SK-N-SH treated with all-trans-retinoic acid at 6 μM for 48 hours (cell line): ENCODE data around the gene TMEM269.

Source experiments
- ATAC-seq: fragments of 200-7000 bp; cut with Tn5 transposase; 3 replicates; pipeline ENCODE4 v1.9.1; 2020; ENCODE audit warnings: mild to moderate bottlenecking, moderate library complexity
- ARNTL ChIP-seq: fragments of 450-650 bp; formaldehyde crosslinking; IDR thresholded peaks from 2 replicates; pipeline ENCODE4 v1.5.0; 2020; ENCODE audit warnings: low read depth, mild to moderate bottlenecking, moderate library complexity, borderline replicate concordance
- BACH2 ChIP-seq: fragments of 250-450 bp; sonication (Bioruptor Pico); IDR thresholded peaks from 2 replicates; pipeline ENCODE4 v1.9.0; 2021; ENCODE audit warnings: mild to moderate bottlenecking, borderline replicate concordance
- CREB5 ChIP-seq: fragments of 250-450 bp; sonication (Bioruptor Pico); IDR thresholded peaks from 2 replicates; pipeline ENCODE4 v1.5.1; 2020; ENCODE audit warnings: low read depth, mild to moderate bottlenecking, moderate library complexity
- CSDC2 ChIP-seq: fragments of 250-450 bp; sonication (Bioruptor Pico); IDR thresholded peaks from 2 replicates; pipeline ENCODE4 v1.5.0; 2020; ENCODE audit warnings: mild to moderate bottlenecking, moderate library complexity
- CSRNP3 ChIP-seq: fragments of 250-450 bp; sonication (Bioruptor Pico); IDR thresholded peaks from 2 replicates; pipeline ENCODE4 v1.5.1; 2021; ENCODE audit warnings: mild to moderate bottlenecking, moderate library complexity
- ESRRG ChIP-seq: fragments of 250-450 bp; sonication (Bioruptor Pico); IDR thresholded peaks from 2 replicates; pipeline ENCODE4 v1.6.1; 2021; ENCODE audit warnings: mild to moderate bottlenecking
- GLIS3 ChIP-seq: fragments of 250-450 bp; sonication (Bioruptor Pico); IDR thresholded peaks from 2 replicates; pipeline ENCODE4 v1.5.0; 2020; ENCODE audit warnings: mild to moderate bottlenecking, moderate library complexity
- ISL1 ChIP-seq: fragments of 250-450 bp; sonication (Bioruptor Pico); IDR thresholded peaks from 2 replicates; pipeline ENCODE4 v2.1.2; 2022; ENCODE audit warnings: mild to moderate bottlenecking, moderate library complexity
- OSR1 ChIP-seq: fragments of 250-450 bp; sonication (Bioruptor Pico); IDR thresholded peaks from 2 replicates; pipeline ENCODE4 v1.8.0; 2022; ENCODE audit warnings: moderate library complexity, mild to moderate bottlenecking, inconsistent platforms
- POU6F1 ChIP-seq: fragments of 250-450 bp; sonication (Bioruptor Pico); IDR thresholded peaks from 2 replicates; pipeline ENCODE4 v1.8.0; 2021; ENCODE audit warnings: low read depth, mild to moderate bottlenecking, moderate library complexity, borderline replicate concordance
- PPARA ChIP-seq: fragments of 250-450 bp; sonication (Bioruptor Pico); IDR thresholded peaks from 2 replicates; pipeline ENCODE4 v1.5.0; 2020; ENCODE audit warnings: mild to moderate bottlenecking, borderline replicate concordance
- RARB ChIP-seq: fragments of 250-450 bp; sonication (Bioruptor Pico); IDR thresholded peaks from 2 replicates; pipeline ENCODE4 v1.8.0; 2021; ENCODE audit warnings: mild to moderate bottlenecking, moderate library complexity
- SNAI2 ChIP-seq: fragments of 250-450 bp; sonication (Bioruptor Pico); IDR thresholded peaks from 2 replicates; pipeline ENCODE4 v1.5.0; 2020; ENCODE audit warnings: mild to moderate bottlenecking, moderate library complexity
- TCF4 ChIP-seq: fragments of 250-450 bp; sonication (Bioruptor Pico); IDR thresholded peaks from 2 replicates; pipeline ENCODE4 v1.8.0; 2021; ENCODE audit warnings: mild to moderate bottlenecking, moderate library complexity, borderline replicate concordance
- TOX ChIP-seq: fragments of 250-450 bp; sonication (Bioruptor Pico); IDR thresholded peaks from 2 replicates; pipeline ENCODE4 v1.8.0; 2021; ENCODE audit warnings: mild to moderate bottlenecking, moderate library complexity, borderline replicate concordance
- ZC3H10 ChIP-seq: fragments of 250-450 bp; sonication (Bioruptor Pico); IDR thresholded peaks from 2 replicates; pipeline ENCODE4 v1.5.1; 2021; ENCODE audit warnings: mild to moderate bottlenecking, moderate library complexity
- ZFP3 ChIP-seq: fragments of 250-450 bp; sonication (Bioruptor Pico); IDR thresholded peaks from 2 replicates; pipeline ENCODE4 v1.5.0; 2020; ENCODE audit warnings: mild to moderate bottlenecking, moderate library complexity
- ZFP30 ChIP-seq: fragments of 450-650 bp; formaldehyde crosslinking; IDR thresholded peaks from 2 replicates; pipeline ENCODE4 v1.5.0; 2022; ENCODE audit warnings: mild to moderate bottlenecking, moderate library complexity
- ZNF565 ChIP-seq: fragments of 450-650 bp; formaldehyde crosslinking; conservative IDR thresholded peaks from 2 replicates; pipeline ENCODE4 v1.5.0; 2020; ENCODE audit warnings: low read depth, mild to moderate bottlenecking, moderate library complexity
- ZNF70 ChIP-seq: fragments of 450-650 bp; formaldehyde crosslinking; IDR thresholded peaks from 2 replicates; pipeline ENCODE4 v1.5.0; 2020; ENCODE audit warnings: mild to moderate bottlenecking, moderate library complexity
- ZNF8 ChIP-seq: fragments of 450-650 bp; formaldehyde crosslinking; IDR thresholded peaks from 2 replicates; pipeline ENCODE4 v1.5.0; 2020; ENCODE audit warnings: mild to moderate bottlenecking, moderate library complexity
- TF ChIP-seq, protein P1 (sequence below): fragments of 250-450 bp; sonication (Bioruptor Pico); IDR thresholded peaks from 2 replicates; pipeline ENCODE4 v1.5.0; 2020; ENCODE audit warnings: mild to moderate bottlenecking, moderate library complexity
- TF ChIP-seq, protein P2 (sequence below): fragments of 250-450 bp; sonication (Bioruptor Pico); IDR thresholded peaks from 2 replicates; pipeline ENCODE4 v1.8.0; 2020; ENCODE audit warnings: mild to moderate bottlenecking, moderate library complexity, borderline replicate concordance

Gene TMEM269

DNA sequence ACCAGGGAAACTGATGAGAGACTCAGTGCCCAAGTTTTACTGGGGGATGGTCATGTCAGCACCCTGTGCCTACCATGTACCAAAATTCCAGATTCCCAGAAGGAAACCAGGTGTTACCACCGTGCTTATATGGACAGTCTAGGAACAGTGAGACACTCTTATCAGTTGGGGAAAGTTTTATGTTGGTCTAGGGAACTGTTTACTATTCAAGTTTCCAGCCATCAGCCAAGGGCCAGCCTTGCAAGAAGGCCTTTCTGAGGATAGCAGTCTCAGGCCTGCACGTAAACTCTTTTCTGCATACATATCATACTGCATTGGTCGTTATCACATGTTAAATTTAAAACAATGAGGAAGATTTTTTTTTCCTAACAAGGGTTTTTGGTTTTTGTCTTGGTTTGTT lies 12.6 kb downstream of the TMEM269 start:
- ATAC-seq: no peak
- TF ChIP-seq PPARA: no peak
- TF ChIP-seq ZC3H10 (CRISPR knock-in tag): no peak
- no peak for TF ChIP-seq POU6F1 (CRISPR knock-in tag)
- TF ChIP-seq ZFP30 (CRISPR knock-in tag): no peak
- no peak for TF ChIP-seq ZNF8 (CRISPR knock-in tag)
- TF ChIP-seq RARB (CRISPR knock-in tag): no peak
- TF ChIP-seq ZNF565 (CRISPR knock-in tag): no peak
- TF ChIP-seq, protein P1, sequence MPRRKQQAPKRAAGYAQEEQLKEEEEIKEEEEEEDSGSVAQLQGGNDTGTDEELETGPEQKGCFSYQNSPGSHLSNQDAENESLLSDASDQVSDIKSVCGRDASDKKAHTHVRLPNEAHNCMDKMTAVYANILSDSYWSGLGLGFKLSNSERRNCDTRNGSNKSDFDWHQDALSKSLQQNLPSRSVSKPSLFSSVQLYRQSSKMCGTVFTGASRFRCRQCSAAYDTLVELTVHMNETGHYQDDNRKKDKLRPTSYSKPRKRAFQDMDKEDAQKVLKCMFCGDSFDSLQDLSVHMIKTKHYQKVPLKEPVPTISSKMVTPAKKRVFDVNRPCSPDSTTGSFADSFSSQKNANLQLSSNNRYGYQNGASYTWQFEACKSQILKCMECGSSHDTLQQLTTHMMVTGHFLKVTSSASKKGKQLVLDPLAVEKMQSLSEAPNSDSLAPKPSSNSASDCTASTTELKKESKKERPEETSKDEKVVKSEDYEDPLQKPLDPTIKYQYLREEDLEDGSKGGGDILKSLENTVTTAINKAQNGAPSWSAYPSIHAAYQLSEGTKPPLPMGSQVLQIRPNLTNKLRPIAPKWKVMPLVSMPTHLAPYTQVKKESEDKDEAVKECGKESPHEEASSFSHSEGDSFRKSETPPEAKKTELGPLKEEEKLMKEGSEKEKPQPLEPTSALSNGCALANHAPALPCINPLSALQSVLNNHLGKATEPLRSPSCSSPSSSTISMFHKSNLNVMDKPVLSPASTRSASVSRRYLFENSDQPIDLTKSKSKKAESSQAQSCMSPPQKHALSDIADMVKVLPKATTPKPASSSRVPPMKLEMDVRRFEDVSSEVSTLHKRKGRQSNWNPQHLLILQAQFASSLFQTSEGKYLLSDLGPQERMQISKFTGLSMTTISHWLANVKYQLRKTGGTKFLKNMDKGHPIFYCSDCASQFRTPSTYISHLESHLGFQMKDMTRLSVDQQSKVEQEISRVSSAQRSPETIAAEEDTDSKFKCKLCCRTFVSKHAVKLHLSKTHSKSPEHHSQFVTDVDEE (CRISPR knock-in tag): no peak
- no peak for TF ChIP-seq CREB5 (CRISPR knock-in tag)
- TF ChIP-seq, protein P2, sequence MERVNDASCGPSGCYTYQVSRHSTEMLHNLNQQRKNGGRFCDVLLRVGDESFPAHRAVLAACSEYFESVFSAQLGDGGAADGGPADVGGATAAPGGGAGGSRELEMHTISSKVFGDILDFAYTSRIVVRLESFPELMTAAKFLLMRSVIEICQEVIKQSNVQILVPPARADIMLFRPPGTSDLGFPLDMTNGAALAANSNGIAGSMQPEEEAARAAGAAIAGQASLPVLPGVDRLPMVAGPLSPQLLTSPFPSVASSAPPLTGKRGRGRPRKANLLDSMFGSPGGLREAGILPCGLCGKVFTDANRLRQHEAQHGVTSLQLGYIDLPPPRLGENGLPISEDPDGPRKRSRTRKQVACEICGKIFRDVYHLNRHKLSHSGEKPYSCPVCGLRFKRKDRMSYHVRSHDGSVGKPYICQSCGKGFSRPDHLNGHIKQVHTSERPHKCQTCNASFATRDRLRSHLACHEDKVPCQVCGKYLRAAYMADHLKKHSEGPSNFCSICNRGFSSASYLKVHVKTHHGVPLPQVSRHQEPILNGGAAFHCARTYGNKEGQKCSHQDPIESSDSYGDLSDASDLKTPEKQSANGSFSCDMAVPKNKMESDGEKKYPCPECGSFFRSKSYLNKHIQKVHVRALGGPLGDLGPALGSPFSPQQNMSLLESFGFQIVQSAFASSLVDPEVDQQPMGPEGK: no peak
- TF ChIP-seq ZNF70: no peak
- TF ChIP-seq SNAI2 (CRISPR knock-in tag): no peak
- no peak for TF ChIP-seq GLIS3 (CRISPR knock-in tag)
- TF ChIP-seq BACH2 (CRISPR knock-in tag): no peak
- TF ChIP-seq ESRRG (CRISPR knock-in tag): no peak
- TF ChIP-seq OSR1 (CRISPR knock-in tag): no peak
- no peak for TF ChIP-seq CSRNP3 (CRISPR knock-in tag)
- TF ChIP-seq TOX (CRISPR knock-in tag): no peak
- no peak for TF ChIP-seq ISL1 (CRISPR knock-in tag)
- no peak for TF ChIP-seq ARNTL (CRISPR knock-in tag)

- TF ChIP-seq ZC3H10 (CRISPR knock-in tag) (no peak), BACH2 (CRISPR knock-in tag) (no peak), ZNF565 (CRISPR knock-in tag) (no peak), CREB5 (CRISPR knock-in tag) (no peak), ZFP30 (CRISPR knock-in tag) (no peak), PPARA (no peak), SNAI2 (CRISPR knock-in tag) (no peak), ZNF70 (no peak), ZFP3 (no peak), ESRRG (CRISPR knock-in tag) (no peak), TCF4 (CRISPR knock-in tag) (no peak), CSDC2 (CRISPR knock-in tag) (no peak), TOX (CRISPR knock-in tag) (no peak)
- TF ChIP-seq, all 23 proteins: peak for 0
- no peak for ATAC-seq
These were observed 13.2 kb downstream of the TMEM269 start for GRCh38 chr1:42797979-42798378.
